H1 (cell line): ENCODE measurements around the gene CAPN8. TPM values are rescaled to one million over a fixed set of nuclear protein-coding genes. Genes with fewer than 3 reads are reported as not detected.

Source experiments
- RAD21 ChIP-seq, 2 experiments: IDR thresholded peaks in 1 of 2; conservative IDR thresholded peaks in 1 of 2; 2 replicates each; pipeline ENCODE4 v1.6.1; 2011; ENCODE audit warnings: low read depth in 2 of 2, low read length in 2 of 2, improper control_type of control experiment in 1 of 2, inconsistent platforms in 1 of 2, mild to moderate bottlenecking in 1 of 2, moderate library complexity in 1 of 2
- SIRT6 ChIP-seq: IDR thresholded peaks from one replicate; pipeline ENCODE4 v1.7.1; 2012; ENCODE audit warnings: low read length, inconsistent platforms
- polyA plus RNA-seq, 7 experiments: library from polyadenylated mRNA; depleted of rRNA in 3 of 7; stranded (reverse) in 5 of 7; unstranded in 2 of 7; fragments of >200 nt in 5 of 7; fragments of 200-250 nt in 2 of 7; gene quantifications; 1 replicate in 5 of 7; 2 replicates in 1 of 7; 4 replicates in 1 of 7; pipeline versions ENCODE4 v1.2.1 to v1.2.3, GENCODE V29; 2011 to 2013; ENCODE audit warnings: missing spikeins in 2 of 7, mixed read lengths in 2 of 7
- total RNA-seq: library from RNA; stranded (reverse); fragmentation: NEBNext Ultra II Directional; extraction: Animal tissue kit (Norgen Biotek cat#: 25700); gene quantifications from 2 replicates; pipeline ENCODE4 v1.2.1, GENCODE V29; 2021

The CAPN8 gene
- total and polyA plus RNA-seq, 2 of the 8 experiments (the other 6 are each of a cell fraction or from before 2014, with no cell fraction given) = 0.20 to 0.26 TPM

DNA sequence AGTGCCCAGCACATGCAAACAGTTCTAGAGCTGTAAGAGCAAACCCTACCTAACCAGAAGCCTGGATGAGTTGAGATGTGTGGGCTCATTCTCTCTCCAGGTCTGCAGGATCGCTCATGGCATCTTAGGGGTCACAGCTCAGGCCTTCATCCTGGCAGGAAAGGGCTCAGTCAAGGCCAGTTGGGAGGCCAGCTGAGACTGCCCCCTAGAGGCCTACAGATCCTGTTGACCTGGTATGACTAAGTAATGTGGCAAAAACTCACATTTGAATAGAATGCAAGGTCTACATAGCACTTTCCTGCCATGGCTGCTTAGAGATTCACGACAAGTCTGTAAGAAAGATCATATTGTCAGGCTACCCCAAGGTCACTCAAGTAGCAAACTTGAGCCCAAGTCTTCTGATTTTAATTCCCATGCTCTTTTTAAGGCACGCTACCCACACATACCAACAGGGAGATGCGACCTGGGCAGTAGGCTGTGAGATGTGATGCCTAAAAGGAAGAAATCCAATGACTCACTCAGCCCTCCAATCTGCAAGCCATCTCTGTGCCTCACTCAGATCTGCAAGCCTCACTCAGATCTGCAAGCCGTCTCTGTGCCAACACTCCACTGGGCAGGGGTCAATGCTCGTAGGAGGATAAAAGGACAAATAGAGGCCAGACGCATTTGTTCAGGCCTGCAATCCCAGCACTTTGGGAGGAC lies 5.1 kb upstream of the CAPN8 start (continued):
- no peak for TF ChIP-seq SIRT6
- TF ChIP-seq RAD21 (IDR thresholded peaks at IDR 0.05 in 1 of 2, conservative IDR thresholded peaks at IDR 0.05 in 1 of 2; ENCODE audit: low read depth in 2 of 2, low read length in 2 of 2) = peak; percentile 85 to 90
